ENCODE data around the gene ANKLE2. TPM values are rescaled to one million over a fixed set of nuclear protein-coding genes. Genes with fewer than 3 reads are reported as not detected.

The ANKLE2 gene
- 51.1 and 63.1 TPM in 2 replicates for total RNA-seq

GRCh38 chr12:132761032-132761920 is at the start of gene ANKLE2:
Gene ANKLE2, minus strand, starts transcription at chr12:132761832. Its CDS starts 34 bp downstream, at chr12:132761798.

GRCh38 chr12:132710405-132711079 is 51.1 kb downstream of the ANKLE2 start, which contains the start of gene PGAM5:
Gene PGAM5, plus strand, starts transcription at chr12:132710842. Its CDS starts 35 bp downstream, at chr12:132710877.

GRCh38 chr12:132687211-132688164 is 74.1 kb downstream of the ANKLE2 start, which contains the start of the genes POLE and PXMP2:
Gene POLE, minus strand, starts transcription at chr12:132687342. Its CDS starts 27 bp downstream, at chr12:132687315.
Gene PXMP2, plus strand, starts transcription at chr12:132687587. Its CDS starts 84 bp downstream, at chr12:132687671.

Other genes starting within 250 kb of the ANKLE2 start
- gene LRCOL1, start 151.2 kb downstream of the ANKLE2 start, total RNA-seq, result not detected in 2 replicates
- not detected in 2 replicates for gene P2RX2, start 143.1 kb downstream of the ANKLE2 start, total RNA-seq
- 19.8 and 29.7 TPM in 2 replicates for gene POLE, start 74.5 kb downstream of the ANKLE2 start, total RNA-seq
- gene PXMP2, start 74.2 kb downstream of the ANKLE2 start, total RNA-seq, result 13.3 and 13.5 TPM in 2 replicates
- gene PGAM5, start 51.0 kb downstream of the ANKLE2 start, total RNA-seq, result 19.9 and 29.5 TPM in 2 replicates
- 132 and 178 TPM in 2 replicates for gene GOLGA3, start 67.0 kb upstream of the ANKLE2 start, total RNA-seq
- gene CHFR, start 125.8 kb upstream of the ANKLE2 start, total RNA-seq, result 37.4 and 37.7 TPM in 2 replicates
- 8.2 and 10.7 TPM in 2 replicates for gene ZNF605, start 194.5 kb upstream of the ANKLE2 start, total RNA-seq
- 9.9 and 10.6 TPM in 2 replicates for gene ZNF26, start 224.5 kb upstream of the ANKLE2 start, total RNA-seq

Measured in aortic smooth muscle cell (primary cell).